HG03095 (cell line): ENCODE results near the gene MEIKIN.

Experiments
- ATAC-seq: cut with Tn5 transposase; IDR thresholded peaks from one replicate; pipeline ENCODE4 v1.9.1; 2021; ENCODE audit warnings: moderate library complexity; ENCODE audit not compliant: unreplicated experiment

The MEIKIN gene

DNA sequence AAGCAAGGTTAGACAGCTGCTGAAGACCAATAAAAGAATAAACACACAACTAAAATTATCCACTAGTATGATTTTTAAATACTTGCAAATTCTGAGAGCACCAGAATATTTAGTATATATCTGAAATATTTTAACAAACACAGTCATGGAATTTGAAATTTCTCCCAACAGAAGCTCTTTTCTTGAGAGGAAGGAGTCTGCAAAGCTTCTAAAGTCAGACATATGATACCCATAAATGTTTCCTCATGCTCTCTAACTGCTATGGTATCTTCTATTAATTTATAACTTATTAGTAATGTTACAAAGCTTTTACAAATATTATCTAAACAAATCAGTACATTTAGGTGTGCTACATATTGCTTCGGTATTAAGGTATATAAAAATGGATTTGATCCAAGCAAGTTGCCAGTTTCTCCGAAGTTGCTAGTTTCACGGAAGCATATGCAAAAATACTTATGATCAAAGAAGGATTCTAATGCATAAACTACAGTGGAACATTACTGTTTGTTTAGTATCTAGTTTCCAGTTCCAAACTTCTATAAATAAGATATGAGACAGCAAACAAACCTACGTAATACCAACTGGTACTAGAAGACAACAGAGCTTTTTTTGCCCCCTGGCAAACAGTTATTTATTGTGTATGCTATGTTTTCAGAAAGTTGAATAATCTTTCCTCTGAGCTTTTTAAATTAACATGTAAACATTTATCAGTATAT lies 170.7 kb downstream of the MEIKIN start:
- ATAC-seq = no peak

DNA sequence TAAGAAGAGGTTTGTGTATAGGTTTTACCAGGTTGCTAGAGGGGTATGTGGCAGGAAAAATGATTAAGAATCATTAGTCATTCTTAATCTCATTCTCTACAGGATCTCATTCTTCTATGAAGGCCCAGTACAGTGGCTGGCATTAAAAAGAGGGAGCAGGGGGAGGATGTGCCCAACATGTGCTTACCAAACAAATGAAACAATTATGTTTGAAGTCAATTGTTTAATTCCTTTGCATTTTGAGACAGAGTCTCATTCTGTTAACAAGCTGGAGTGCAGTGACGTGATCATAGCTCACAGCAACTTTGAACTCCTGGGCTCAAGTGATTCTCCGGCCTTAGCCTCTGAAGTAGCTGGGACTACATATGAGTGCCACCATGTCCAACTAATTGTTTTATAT lies 171.7 kb downstream of the MEIKIN start:
- no peak for ATAC-seq

GRCh38 chr5:131771692-131772091 lies 173.8 kb downstream of the MEIKIN start:
- no peak for ATAC-seq

- no peak for ATAC-seq
Measured at GRCh38 chr5:131769961-131770360, 175.5 kb downstream of the MEIKIN start.

DNA sequence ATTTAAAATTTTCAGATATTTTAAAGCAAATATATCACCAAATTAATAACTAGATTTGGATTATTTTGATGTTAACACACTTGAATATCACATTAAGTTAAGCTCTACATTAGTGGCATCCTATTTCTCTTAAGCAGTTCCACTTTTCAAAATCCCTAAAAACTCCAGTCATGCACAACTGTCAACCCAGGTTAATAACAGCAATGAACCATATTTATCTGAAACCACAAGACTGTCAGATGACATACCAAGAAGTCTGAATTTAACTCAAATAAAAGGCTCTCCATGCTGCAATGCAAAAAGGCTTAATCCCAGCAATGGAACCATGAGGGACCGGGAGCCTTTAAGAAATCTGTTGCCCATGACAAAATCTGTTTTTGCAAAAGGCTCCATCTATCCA lies 176.1 kb downstream of the MEIKIN start:
- ATAC-seq = no peak

- no peak for ATAC-seq
Measured at GRCh38 chr5:131767891-131768290, 177.6 kb downstream of the MEIKIN start.

DNA sequence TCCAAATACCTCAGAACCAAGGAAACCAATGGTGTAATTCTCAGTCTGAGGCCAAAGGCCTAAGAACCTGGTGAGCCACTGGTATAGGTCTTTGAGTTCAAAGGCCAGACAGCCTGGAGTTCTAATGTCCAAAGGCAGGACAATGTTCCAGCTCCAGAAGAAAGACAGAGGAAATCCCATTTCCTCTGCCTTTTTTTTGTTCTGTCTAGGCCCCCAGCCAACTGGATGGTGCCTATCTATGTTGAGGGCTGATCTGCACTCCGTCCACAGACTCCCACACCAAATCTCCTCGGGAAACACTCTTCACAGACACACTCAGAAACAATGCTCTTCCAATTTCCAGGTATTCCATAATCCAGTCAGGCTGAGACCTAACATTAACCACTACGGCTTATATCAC lies 178.8 kb downstream of the MEIKIN start:
- ATAC-seq = no peak

DNA sequence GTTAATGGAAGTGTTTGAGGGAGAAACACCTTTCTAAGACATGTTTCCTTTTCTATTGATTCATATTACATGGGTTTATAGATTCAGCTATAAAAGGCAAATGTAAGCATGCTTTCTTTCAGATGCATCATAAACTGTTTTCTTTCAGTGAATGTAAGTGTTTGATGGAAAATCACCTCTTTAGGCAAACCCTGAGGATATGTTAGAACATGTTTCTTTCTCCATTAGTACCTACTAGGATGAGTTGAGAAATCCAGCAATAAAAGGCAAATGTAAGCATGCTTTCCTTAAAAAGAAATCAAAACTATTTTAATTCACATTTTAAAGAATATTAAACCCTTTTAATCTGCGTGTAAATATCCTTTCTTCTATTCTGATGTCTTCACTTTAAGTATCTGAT lies 180.2 kb downstream of the MEIKIN start:
- no peak for ATAC-seq

DNA sequence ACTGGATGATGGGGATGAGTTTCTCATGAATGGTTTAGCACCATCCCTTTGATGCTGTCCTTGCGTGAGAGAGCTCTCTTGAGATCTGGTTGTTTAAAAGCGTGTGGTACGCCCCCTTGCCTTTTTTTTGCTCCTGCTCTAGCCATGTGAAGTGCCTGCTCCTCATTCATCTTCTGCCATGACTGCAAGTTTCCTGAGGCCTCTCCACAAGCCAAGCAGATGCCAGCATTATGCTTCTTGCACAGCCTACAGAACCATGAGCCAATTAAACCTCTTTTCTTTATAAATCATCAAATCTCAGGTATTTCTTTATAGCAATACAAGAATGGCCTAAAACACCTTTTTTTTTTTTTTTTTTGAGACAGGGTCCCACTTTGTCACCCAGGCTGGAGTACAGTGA lies 181.5 kb downstream of the MEIKIN start:
- ATAC-seq = no peak

DNA sequence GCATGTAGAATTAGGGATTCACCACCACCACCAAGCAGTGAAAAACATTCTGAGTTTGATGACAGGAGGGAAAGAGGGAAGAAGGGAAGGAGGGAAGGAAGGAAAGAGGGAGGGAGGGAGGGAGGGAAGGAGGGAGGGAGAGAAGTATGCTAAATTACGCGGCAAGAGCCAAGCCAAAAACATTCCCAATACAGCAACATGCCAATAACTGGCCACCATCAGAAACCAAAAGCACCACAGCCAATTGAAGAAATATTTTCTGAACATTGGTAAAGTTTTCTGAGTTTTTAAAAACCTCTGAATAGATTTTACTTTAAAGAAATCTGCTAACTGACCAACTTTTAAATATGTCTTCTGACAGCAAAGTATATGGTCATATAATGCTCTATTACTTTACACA lies 184.7 kb downstream of the MEIKIN start:
- ATAC-seq = no peak

DNA sequence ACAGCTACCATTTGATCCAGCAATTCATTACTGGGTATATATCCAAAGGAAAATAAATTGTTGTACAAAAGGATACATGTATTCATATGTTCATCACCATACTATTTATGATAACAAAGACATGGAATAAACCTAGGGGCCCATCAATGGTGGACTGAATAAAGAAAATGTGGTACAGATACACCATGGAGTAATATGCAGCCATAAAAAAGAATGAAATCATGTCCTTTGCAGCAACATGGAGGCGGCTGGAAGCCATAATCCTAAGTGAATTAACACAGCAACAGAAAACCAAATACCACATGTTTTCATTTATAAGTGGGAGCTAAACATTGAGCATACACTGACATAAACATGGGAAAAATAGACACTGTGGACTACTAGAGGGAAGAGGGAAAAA lies 185.8 kb downstream of the MEIKIN start:
- no peak for ATAC-seq

DNA sequence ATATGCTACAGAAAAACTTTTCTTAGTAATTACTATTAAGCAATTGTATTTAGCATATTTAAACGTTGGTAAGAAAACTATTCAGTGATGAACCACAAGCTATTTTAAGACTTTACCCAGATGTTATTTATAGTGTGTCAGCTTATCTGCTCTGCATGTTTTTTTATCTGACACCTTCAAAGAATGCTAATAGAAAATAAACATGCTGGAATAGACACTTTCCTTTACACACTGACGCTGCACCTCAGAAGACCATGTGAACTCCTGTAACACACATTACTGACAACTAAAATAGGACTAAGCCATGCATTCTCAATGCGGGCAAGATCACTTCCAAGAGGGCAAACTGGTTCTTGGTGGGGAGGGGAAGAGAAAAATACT lies 187.0 kb downstream of the MEIKIN start:
- no peak for ATAC-seq

DNA sequence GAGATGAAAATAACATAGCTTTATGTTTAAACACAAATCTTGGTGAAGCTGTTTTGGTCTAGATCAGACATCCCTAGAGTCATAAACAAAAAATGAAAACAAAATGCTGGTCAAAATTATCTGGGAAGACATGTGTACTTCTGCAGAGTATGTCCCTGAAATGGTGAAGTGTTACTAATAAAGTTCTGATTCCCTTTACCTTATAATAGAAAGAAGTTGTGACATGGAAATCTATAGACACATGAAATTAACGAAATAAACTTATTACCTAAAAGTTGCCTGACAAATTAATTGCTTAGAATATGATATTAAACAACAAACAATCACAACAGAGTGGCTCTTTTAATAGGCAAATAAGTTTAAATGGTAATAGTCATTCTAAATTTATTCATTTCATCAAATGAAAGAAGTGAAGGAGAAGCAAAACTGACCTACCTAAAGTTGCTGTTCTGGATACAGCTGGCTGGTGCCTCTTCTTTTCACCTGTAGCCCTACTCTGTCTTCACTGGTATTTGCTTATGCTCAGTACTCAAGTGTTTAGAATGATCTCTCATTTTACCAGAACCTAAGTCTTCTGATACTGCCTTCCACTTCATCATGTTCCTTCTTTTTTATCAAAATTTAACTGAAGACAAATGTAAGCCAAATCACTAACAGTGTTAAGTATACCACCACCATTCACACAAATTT lies 187.5 kb downstream of the MEIKIN start:
- no peak for ATAC-seq
